Measurements from ENCODE around the gene ALG13.
"Not testable (repeated sequence)": the region's sequence is repeated elsewhere in the genome, so short reads cannot be mapped to it uniquely, and the experiment has no call there.

Gene ALG13

GRCh38 chrX:111680988-111681779 is at the start of gene ALG13:
Gene ALG13, plus strand, starts transcription at chrX:111681170. Its CDS starts 49 bp downstream, at chrX:111681219.
- DNase-seq (ENCODE audit: low read depth) = peak; percentile 83

DNA sequence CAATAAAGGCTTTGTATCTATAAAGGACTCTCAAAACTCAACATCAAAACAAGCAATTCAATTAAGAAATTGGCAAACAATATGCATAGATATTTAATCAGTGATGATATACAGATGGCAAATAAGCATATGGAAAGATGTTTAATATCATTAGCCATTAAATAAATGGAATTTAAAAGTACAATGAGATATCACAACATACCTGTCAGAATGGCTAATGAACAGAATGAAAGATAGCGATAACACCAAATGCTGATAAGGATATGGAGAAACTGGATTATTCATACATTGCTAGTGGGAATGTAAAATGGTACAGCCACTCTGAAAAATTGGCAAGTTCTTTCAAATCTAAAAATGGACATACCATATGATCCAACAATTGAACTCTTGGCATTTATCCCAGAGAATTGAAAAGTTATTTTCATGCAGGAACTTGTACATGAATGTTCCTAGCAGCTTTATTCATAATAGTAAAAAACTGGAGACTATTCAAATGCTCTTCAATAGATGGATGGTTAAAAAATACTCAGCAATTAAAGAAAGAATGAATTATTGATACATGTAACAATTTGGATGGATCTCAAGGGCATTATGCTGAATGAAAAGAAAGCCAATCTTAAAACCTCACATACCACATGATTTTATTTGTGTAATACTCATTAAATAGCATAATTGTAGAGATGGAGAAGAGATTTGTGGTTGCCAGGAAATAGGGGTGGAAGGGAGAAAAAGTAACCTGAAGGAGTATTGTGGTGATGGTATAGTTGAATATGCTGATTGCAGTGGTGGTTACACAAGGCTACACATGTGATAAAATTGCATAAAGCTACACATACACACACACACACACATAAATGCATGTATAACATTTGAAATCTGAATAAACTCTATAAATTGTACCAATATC is 45.9 kb upstream of the ALG13 start:
- no peak for DNase-seq (ENCODE audit: low read depth)

GRCh38 chrX:111641969-111642368 is 39.0 kb upstream of the ALG13 start:
- no peak for DNase-seq (ENCODE audit: low read depth)

GRCh38 chrX:111645165-111645564 is 35.8 kb upstream of the ALG13 start:
- not testable (repeated sequence) for DNase-seq (ENCODE audit: low read depth)

- no peak for DNase-seq (ENCODE audit: low read depth)
These were observed 35.4 kb upstream of the ALG13 start for GRCh38 chrX:111645607-111646006.

DNA sequence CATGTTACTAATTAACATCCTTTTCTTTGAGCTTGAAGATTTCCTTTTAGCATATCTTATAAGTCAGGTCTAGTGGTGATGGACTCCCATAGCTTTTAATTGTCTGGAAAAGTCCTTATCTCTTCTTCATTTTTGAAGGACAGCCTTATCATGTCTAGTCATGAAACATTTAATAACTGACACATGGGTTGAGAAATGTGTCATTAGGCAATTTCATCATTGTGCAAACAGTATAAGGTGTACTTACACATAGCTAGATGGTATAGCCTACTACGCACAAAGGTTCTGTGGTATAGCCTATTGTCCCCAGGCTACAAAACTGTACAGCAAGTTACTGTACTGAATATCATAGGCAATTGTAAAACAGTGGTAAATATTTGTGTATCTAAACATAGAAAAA is 34.5 kb upstream of the ALG13 start:
- no peak for DNase-seq (ENCODE audit: low read depth)

- DNase-seq (ENCODE audit: low read depth) = no peak
These were observed 32.2 kb upstream of the ALG13 start for GRCh38 chrX:111648802-111649201.

DNA sequence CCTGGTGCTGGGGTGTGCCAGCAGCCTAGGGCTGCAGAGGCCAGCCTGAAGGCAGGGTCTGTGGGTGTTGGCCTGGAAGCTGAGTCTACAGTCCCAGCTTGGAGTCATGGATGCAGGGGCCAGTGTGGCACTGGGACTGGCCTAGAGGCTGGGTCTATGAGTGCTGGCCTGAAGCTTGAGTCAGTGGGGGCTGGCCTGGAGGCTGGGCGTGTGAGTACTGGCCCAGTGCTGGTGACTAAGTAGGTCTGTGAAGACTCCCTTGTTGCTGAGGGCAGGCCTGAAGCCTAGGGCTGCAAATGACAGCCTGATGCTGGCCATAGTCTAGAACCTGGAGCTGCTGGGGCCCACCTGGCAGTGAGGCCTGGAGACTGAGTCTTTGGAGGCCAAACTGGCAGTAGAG is 31.3 kb upstream of the ALG13 start:
- no peak for DNase-seq (ENCODE audit: low read depth)

GRCh38 chrX:111650845-111651244 is 30.1 kb upstream of the ALG13 start:
- DNase-seq (ENCODE audit: low read depth) = no peak

DNA sequence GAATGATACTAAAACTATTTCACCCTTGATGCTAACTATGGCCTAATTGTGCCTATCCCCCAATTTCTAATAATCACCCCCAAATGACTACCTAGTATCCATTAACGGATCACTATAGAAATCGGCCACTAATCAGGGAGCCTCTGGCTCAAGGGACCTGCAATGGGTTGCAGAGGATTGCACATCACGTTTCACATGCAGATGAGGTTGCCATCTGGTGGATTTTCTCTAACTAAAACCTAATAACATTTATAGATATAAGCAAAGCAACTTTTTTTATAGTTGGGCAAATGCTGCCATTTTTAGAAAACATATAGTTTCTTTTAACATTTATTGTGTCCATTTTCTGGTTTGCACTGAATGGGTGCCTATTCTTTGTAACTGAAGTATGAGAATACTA is 28.3 kb upstream of the ALG13 start:
- no peak for DNase-seq (ENCODE audit: low read depth)

GRCh38 chrX:111661241-111661640 is 19.7 kb upstream of the ALG13 start:
- DNase-seq (ENCODE audit: low read depth) = no peak

DNA sequence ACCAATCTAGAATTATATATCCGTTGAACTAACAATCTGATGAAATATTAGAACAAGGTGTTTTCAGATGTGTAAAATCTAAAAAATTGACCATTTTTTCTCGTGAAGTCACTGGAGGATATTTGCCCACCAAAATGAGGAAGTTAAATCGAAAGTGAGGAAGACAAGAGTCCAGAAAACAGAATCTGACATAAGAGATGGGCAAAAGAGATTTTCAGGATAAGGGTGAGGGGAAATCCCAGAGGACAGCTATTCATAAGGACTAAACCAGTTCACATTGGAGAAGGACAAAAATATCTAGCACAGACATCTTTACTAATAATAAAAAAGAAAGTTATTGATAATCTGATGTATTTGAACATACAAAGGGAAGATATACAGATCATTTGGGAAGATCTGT is 18.7 kb upstream of the ALG13 start:
- no peak for DNase-seq (ENCODE audit: low read depth)

DNA sequence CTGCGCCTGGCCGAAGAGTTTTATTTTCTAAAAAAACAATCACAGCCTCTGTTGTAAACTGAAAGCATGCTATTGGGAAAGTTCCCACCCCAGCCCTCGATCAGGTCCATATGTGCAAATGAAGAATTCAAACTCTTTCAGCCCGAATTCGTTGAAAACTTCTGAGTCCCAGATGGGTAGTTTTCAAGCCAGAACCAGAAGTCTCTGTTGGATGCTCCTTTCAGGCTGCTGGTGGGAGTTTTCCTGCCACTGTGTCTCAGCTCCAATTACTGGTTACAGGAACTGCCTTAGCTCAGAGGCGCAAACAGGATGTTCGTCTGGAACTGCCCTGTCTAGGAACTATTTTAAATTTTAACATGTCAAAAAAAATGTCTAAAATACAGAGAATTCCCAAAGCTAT is 9.3 kb upstream of the ALG13 start:
- DNase-seq (ENCODE audit: low read depth) = no peak

DNA sequence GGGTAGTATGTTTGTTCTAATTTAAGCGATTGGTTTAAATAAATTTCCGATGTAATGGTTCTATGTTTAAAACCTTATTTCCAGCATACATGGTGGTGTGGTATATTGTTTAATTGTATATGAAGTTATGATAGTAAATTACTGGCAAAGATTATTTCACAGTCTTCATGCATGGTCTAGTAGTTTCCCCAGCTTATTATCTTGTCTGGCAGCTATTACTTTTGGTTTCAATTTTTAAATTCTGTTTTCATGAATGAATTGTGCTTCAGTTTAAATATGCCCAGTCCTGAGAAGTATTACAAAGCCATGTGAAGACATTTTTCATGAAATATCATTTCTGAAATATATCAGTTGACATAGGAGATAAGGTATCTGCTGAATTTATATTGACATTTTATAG is 6.3 kb downstream of the ALG13 start:
- DNase-seq (ENCODE audit: low read depth) = no peak

GRCh38 chrX:111695297-111695880 is 14.4 kb downstream of the ALG13 start:
- DNase-seq (ENCODE audit: low read depth) = no peak

- no peak for DNase-seq (ENCODE audit: low read depth)
These were observed 38.6 kb downstream of the ALG13 start for GRCh38 chrX:111719426-111720210.

- no peak for DNase-seq (ENCODE audit: low read depth)
These were observed 47.1 kb downstream of the ALG13 start for GRCh38 chrX:111728096-111728495.

GRCh38 chrX:111731351-111731750 is 50.4 kb downstream of the ALG13 start:
- DNase-seq (ENCODE audit: low read depth) = no peak

- DNase-seq (ENCODE audit: low read depth) = no peak
These were observed 55.6 kb downstream of the ALG13 start for GRCh38 chrX:111736571-111736970.

- no peak for DNase-seq (ENCODE audit: low read depth)
These were observed 61.0 kb downstream of the ALG13 start for GRCh38 chrX:111742018-111742417.

DNA sequence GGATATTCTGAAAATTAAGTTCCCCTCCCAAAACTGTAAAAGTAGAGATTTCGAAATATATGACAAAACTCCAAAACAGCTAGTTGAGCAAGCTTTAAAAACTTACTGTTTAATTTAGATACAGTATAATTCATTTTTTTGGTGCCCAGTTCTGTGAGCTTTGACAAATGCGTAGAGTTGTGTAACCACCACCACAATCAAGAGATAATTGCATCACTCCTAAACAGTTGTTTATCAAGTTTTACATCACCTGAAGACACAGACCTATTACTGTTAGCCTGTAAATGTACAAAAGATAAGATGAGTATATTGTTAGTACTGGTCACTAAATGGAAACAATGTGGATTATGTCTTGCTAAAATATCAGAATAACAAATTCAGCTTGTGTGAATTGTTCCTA is 62.3 kb downstream of the ALG13 start:
- no peak for DNase-seq (ENCODE audit: low read depth)

GRCh38 chrX:111756486-111756885 is 75.5 kb downstream of the ALG13 start:
- no peak for DNase-seq (ENCODE audit: low read depth)

Measured in fibroblast of the conjunctiva (primary cell).